CD14-positive monocyte (primary cell): ENCODE data around the gene WFDC11. TPM values are rescaled to one million over a fixed set of nuclear protein-coding genes. Genes with fewer than 3 reads are reported as not detected.

Source experiments
- DNase-seq, 3 donors: peaks; one replicate each; pipeline ENCODE4 v3.0.0-alpha.2; 2011 to 2022
- H2AFZ ChIP-seq: 2 replicates; pipeline ENCODE4 v1.6.0; 2012; ENCODE audit warnings: mild to moderate bottlenecking, low read depth, low read length, inconsistent platforms; ENCODE audit not compliant: insufficient read depth, poor library complexity, severe bottlenecking
- H3K27ac ChIP-seq, 2 donors: 1 replicate in 1 of 2; 2 replicates in 1 of 2; pipeline ENCODE4 v1.5.1; 2012 to 2013; ENCODE audit warnings: low read length in 2 of 2, control low read depth in 1 of 2, inconsistent platforms in 1 of 2, low read depth in 1 of 2, mild to moderate bottlenecking in 1 of 2
- H3K27me3 ChIP-seq, 2 donors: one replicate each; pipeline versions ENCODE4 v1.6.0 to v1.6.1; 2011 to 2013; ENCODE audit warnings: low read length in 2 of 2; ENCODE audit not compliant: control insufficient read depth in 2 of 2, insufficient read depth in 2 of 2
- H3K36me3 ChIP-seq, 2 donors: replicated peaks in 1 of 2; 1 replicate in 1 of 2; 2 replicates in 1 of 2; pipeline versions ENCODE4 v1.5.1 to v1.6.1; 2012 to 2013; ENCODE audit warnings: low read length in 2 of 2, control low read depth in 1 of 2, inconsistent platforms in 1 of 2, mild to moderate bottlenecking in 1 of 2; ENCODE audit not compliant: insufficient read depth in 2 of 2, control insufficient read depth in 1 of 2
- H3K4me1 ChIP-seq, 2 donors: 1 replicate in 1 of 2; 2 replicates in 1 of 2; pipeline versions ENCODE4 v1.5.1 to v1.6.1; 2012 to 2013; ENCODE audit warnings: low read length in 2 of 2, control low read depth in 1 of 2, inconsistent platforms in 1 of 2, mild to moderate bottlenecking in 1 of 2, moderate library complexity in 1 of 2; ENCODE audit not compliant: insufficient read depth in 2 of 2, control insufficient read depth in 1 of 2
- H3K4me2 ChIP-seq: replicated peaks from 2 replicates; pipeline ENCODE3; 2012; ENCODE audit warnings: low read length, moderate library complexity, mild to moderate bottlenecking; ENCODE audit not compliant: poor library complexity, severe bottlenecking; ENCODE audit errors: extremely low read depth
- H3K4me3 ChIP-seq, 3 experiments: fragments of 200-600 bp in 1 of 3; sonication (generic) in 1 of 3; replicated peaks in 1 of 3; 1 replicate in 2 of 3; 2 replicates in 1 of 3; pipeline ENCODE4 v1.5.1; 2011 to 2013; ENCODE audit warnings: low read length in 3 of 3, mild to moderate bottlenecking in 3 of 3, control low read depth in 2 of 3, low read depth in 2 of 3, inconsistent platforms in 1 of 3, moderate library complexity in 1 of 3
- H3K79me2 ChIP-seq: 2 replicates; pipeline ENCODE4 v1.6.0; 2012; ENCODE audit warnings: mild to moderate bottlenecking, control low read depth, inconsistent platforms, low read length, moderate library complexity; ENCODE audit not compliant: insufficient read depth
- H3K9ac ChIP-seq: 2 replicates; pipeline ENCODE4 v1.6.0; 2017; ENCODE audit warnings: low read length, mild to moderate bottlenecking; ENCODE audit not compliant: insufficient read depth, poor library complexity, severe bottlenecking
- H3K9me3 ChIP-seq, 2 donors: replicated peaks in 1 of 2; 1 replicate in 1 of 2; 2 replicates in 1 of 2; pipeline versions ENCODE4 v1.5.1 to v1.6.1; 2012 to 2013; ENCODE audit warnings: low read length in 2 of 2, control low read depth in 1 of 2; ENCODE audit not compliant: control insufficient read depth in 1 of 2, insufficient read depth in 1 of 2
- H4K20me1 ChIP-seq: 2 replicates; pipeline ENCODE4 v1.6.0; 2012; ENCODE audit warnings: mild to moderate bottlenecking, low read length, control low read depth, moderate library complexity; ENCODE audit not compliant: insufficient read depth
- H3K27ac Mint-ChIP-seq, 7 donors: one replicate each; pipeline ENCODE4 v1.8.0; 2020; ENCODE audit warnings: mild to moderate bottlenecking in 7 of 7, mixed read lengths in 7 of 7, moderate library complexity in 6 of 7, inconsistent platforms in 2 of 7
- H3K27me3 Mint-ChIP-seq, 3 donors: one replicate each; pipeline ENCODE4 v1.8.0; 2021 to 2022; ENCODE audit warnings: low read depth in 3 of 3, mild to moderate bottlenecking in 3 of 3, mixed read lengths in 3 of 3, moderate library complexity in 3 of 3, inconsistent platforms in 1 of 3
- H3K36me3 Mint-ChIP-seq, 2 donors: one replicate each; pipeline ENCODE4 v1.8.0; 2020; ENCODE audit warnings: mixed read lengths in 2 of 2, inconsistent platforms in 1 of 2, mild to moderate bottlenecking in 1 of 2
- H3K4me1 Mint-ChIP-seq: one replicate; pipeline ENCODE4 v1.8.0; 2020; ENCODE audit warnings: mild to moderate bottlenecking, mixed read lengths
- H3K4me3 Mint-ChIP-seq, 2 donors: one replicate each; pipeline ENCODE4 v1.8.0; 2020; ENCODE audit warnings: mild to moderate bottlenecking in 2 of 2, mixed read lengths in 2 of 2, moderate library complexity in 1 of 2
- H3K9me3 Mint-ChIP-seq, 7 donors: one replicate each; pipeline ENCODE4 v1.8.0; 2020 to 2022; ENCODE audit warnings: mixed read lengths in 7 of 7, mild to moderate bottlenecking in 6 of 7, moderate library complexity in 6 of 7, inconsistent platforms in 2 of 7
- CTCF ChIP-seq: fragments of 200-600 bp; IDR thresholded peaks from one replicate; pipeline ENCODE4 v1.8.0; 2022; ENCODE audit warnings: antibody characterized with exemption, mild to moderate bottlenecking
- WGBS: methylation state at CpG from one replicate; pipeline ENCODE4 v1.1.5; 2013; ENCODE audit warnings: missing lambda C conversion rate; ENCODE audit not compliant: insufficient coverage; 5-methylcytosine and 5-hydroxymethylcytosine counted together
- intact Hi-C, 2 donors: fragments of 100-400 bp; cut with micrococcal nuclease; formaldehyde crosslinking; loops; one replicate each; pipeline versions ENCODE4 v1.15.0 to v1.15.1; 2023
- polyA plus RNA-seq, 3 donors: library from polyadenylated mRNA; depleted of rRNA in 1 of 3; unstranded in 2 of 3; stranded (reverse) in 1 of 3; fragments of 300-500 nt in 2 of 3; fragments of >200 nt in 1 of 3; fragmentation: Illumina TruSeq in 2 of 3; gene quantifications; 1 replicate in 2 of 3; 2 replicates in 1 of 3; pipeline ENCODE4 v1.2.3, GENCODE V29; 2012 to 2021

WFDC11 gene
- polyA plus RNA-seq, 3 donors: not detected

GRCh38 chr20:45704969-45705637 lies 35.1 kb upstream of the WFDC11 start, which contains the start of gene WFDC10B:
WFDC10B (minus strand) TSS chr20:45705019; CDS start chr20:45685992, 19,027 bp downstream.
- Histone ChIP-seq H3K9ac (no peak within 1 kb of the TSS), H3K9me3 (no peaks in the 10 kb centered on the region), H3K27me3 (no peaks in the 10 kb centered on the region), H2AFZ (no peak within 1 kb of the TSS), H3K27ac (no peak within 1 kb of the TSS), H3K4me3 (no peak within 1 kb of the TSS), H4K20me1 (no peaks in the 10 kb centered on the region), H3K4me2 (no peak within 1 kb of the TSS), H3K79me2 (no peaks in the 10 kb centered on the region), H3K4me1 (no peaks in the 10 kb centered on the region), H3K36me3 (no peaks in the 10 kb centered on the region)
- no CpG with 5 or more reads among the region's 1 CpG for WGBS
- no peak within 1 kb of the TSS for H3K27ac Mint-ChIP-seq
- intact Hi-C loops: no loop called here
- H3K27me3 Mint-ChIP-seq: peaks cover 0 to 26% (median 0%) of the 10 kb centered on the region in 3 donors
- H3K36me3 Mint-ChIP-seq: no peaks in the 10 kb centered on the region
- no peak within 1 kb of the TSS for H3K4me3 Mint-ChIP-seq
- DNase-seq: no peak
- H3K4me1 Mint-ChIP-seq: no peaks in the 10 kb centered on the region
- no peak for TF ChIP-seq CTCF
- H3K9me3 Mint-ChIP-seq: peaks cover 0 to 2% (median 0%) of the 10 kb centered on the region in 7 donors

- H3K4me3 Mint-ChIP-seq: no peak within 1 kb of the TSS
- H3K4me2 ChIP-seq: no peak within 1 kb of the TSS
- no peaks in the 10 kb centered on the region for H3K36me3 ChIP-seq
- H3K4me3 ChIP-seq: no peak within 1 kb of the TSS
- no peak within 1 kb of the TSS for H3K27ac ChIP-seq
- 90% methylated on average over 2 of the region's 4 CpGs for WGBS
- H3K9me3 Mint-ChIP-seq: peaks cover 0 to 7% (median 1%) of the 10 kb centered on the region in 7 donors
- no peaks in the 10 kb centered on the region for H3K79me2 ChIP-seq
- H2AFZ ChIP-seq: no peak within 1 kb of the TSS
- intact Hi-C loops: no loop called here
- H3K4me1 Mint-ChIP-seq: no peaks in the 10 kb centered on the region
- no peaks in the 10 kb centered on the region for H3K4me1 ChIP-seq
- peaks cover 0 to 26% (median 5%) of the 10 kb centered on the region in 3 donors for H3K27me3 Mint-ChIP-seq
- no peaks in the 10 kb centered on the region for H3K9me3 ChIP-seq
- TF ChIP-seq CTCF: no peak
- H3K27ac Mint-ChIP-seq: no peak within 1 kb of the TSS
- no peaks in the 10 kb centered on the region for H3K27me3 ChIP-seq
- no peak within 1 kb of the TSS for H3K9ac ChIP-seq
- H3K36me3 Mint-ChIP-seq: no peaks in the 10 kb centered on the region
- no peaks in the 10 kb centered on the region for H4K20me1 ChIP-seq
- DNase-seq: no peak
Observed at GRCh38 chr20:45701873-45702272, 31.8 kb upstream of the WFDC11 start, which contains the start of gene WFDC13. WFDC13 (plus strand) TSS chr20:45702038; CDS start chr20:45702124, 86 bp downstream.
